ENCODE measurements around the gene SLC30A10.
"Not testable (repeated sequence)": the region's sequence is repeated elsewhere in the genome, so short reads cannot be mapped to it uniquely, and the experiment has no call there.

- TF ChIP-seq CTCF, POLR2A, POLR2AphosphoS5 (IDR thresholded peaks at IDR 0.05): not testable (repeated sequence)
Measured at GRCh38 chr1:219888667-219889066, 39.7 kb downstream of the SLC30A10 start.

Data from upper lobe of left lung (tissue), 4 donors.